ENCODE measurements around the gene B9D2. TPM values are rescaled to one million over a fixed set of nuclear protein-coding genes. Genes with fewer than 3 reads are reported as not detected.
"Not testable (repeated sequence)": the region's sequence is repeated elsewhere in the genome, so short reads cannot be mapped to it uniquely, and the experiment has no call there.

Gene B9D2
- total and polyA plus RNA-seq, 7 donors = 7.2 to 14.5 (median 10.1) TPM

- no peak overlapping the region for H3K4me3 ChIP-seq
- 69 to 79% methylated on average over 6 of the region's 6 CpGs for WGBS, 2 donors
- no peak for TF ChIP-seq POLR2AphosphoS5 (IDR thresholded peaks at IDR 0.05)
- no peak for TF ChIP-seq EP300 (IDR thresholded peaks at IDR 0.05)
- TF ChIP-seq CTCF (IDR thresholded peaks at IDR 0.05) = no peak
- no peak for TF ChIP-seq POLR2A (IDR thresholded peaks at IDR 0.05)
- intact Hi-C loops (cut with DNase I) = no loop called here
- H3K36me3 ChIP-seq = peaks cover 11 to 16% (median 11%) of the 10 kb centered on the region in 4 donors
- no peaks in the 10 kb centered on the region for H3K27me3 ChIP-seq
- DNase-seq = no peak
- no peak overlapping the region for H3K27ac ChIP-seq
- peaks cover 0 to 31% (median 26%) of the 10 kb centered on the region in 4 donors for H3K4me1 ChIP-seq
- H3K9me3 ChIP-seq = no peaks in the 10 kb centered on the region
These were observed 31.4 kb upstream of the B9D2 start for GRCh38 chr19:41395355-41395754.

- Histone ChIP-seq H3K4me3 (no peak overlapping the region), H3K27ac (no peak overlapping the region), H3K27me3 (no peaks in the 10 kb centered on the region), H3K4me1 (peaks cover 0 to 15% (median 11%) of the 10 kb centered on the region in 4 donors), H3K9me3 (no peaks in the 10 kb centered on the region), H3K36me3 (peaks cover 11 to 40% (median 12%) of the 10 kb centered on the region in 4 donors)
- DNase-seq = no peak
- intact Hi-C loops (cut with DNase I) = no loop called here
- TF ChIP-seq POLR2AphosphoS5 (IDR thresholded peaks at IDR 0.05) (no peak), EP300 (IDR thresholded peaks at IDR 0.05) (no peak)
- 86 to 90% methylated on average over 12 of the region's 12 CpGs for WGBS, 2 donors
These were observed 28.8 kb upstream of the B9D2 start for GRCh38 chr19:41392775-41393174.

GRCh38 chr19:41391618-41392017 is 27.7 kb upstream of the B9D2 start:
- DNase-seq = no peak
- WGBS, 2 donors = 87 to 89% methylated on average over 11 of the region's 11 CpGs
- Histone ChIP-seq H3K9me3 (no peaks in the 10 kb centered on the region), H3K27ac (no peak overlapping the region), H3K4me3 (no peak overlapping the region), H3K4me1 (peaks cover 0 to 10% (median 6%) of the 10 kb centered on the region in 4 donors), H3K36me3 (peaks cover 11 to 40% (median 12%) of the 10 kb centered on the region in 4 donors), H3K27me3 (no peaks in the 10 kb centered on the region)
- intact Hi-C loops (cut with DNase I) = no loop called here
- TF ChIP-seq POLR2AphosphoS5 (IDR thresholded peaks at IDR 0.05) (no peak), POLR2A (IDR thresholded peaks at IDR 0.05) (no peak), CTCF (IDR thresholded peaks at IDR 0.05) (no peak), EP300 (IDR thresholded peaks at IDR 0.05) (no peak)

- intact Hi-C loops (cut with DNase I) = no loop called here
- peaks cover 2 to 35% (median 8%) of the 10 kb centered on the region in 4 donors for H3K36me3 ChIP-seq
- TF ChIP-seq CTCF (IDR thresholded peaks at IDR 0.05) (no peak), POLR2AphosphoS5 (IDR thresholded peaks at IDR 0.05) (no peak), EP300 (IDR thresholded peaks at IDR 0.05) (no peak), POLR2A (IDR thresholded peaks at IDR 0.05) (no peak)
- H3K4me1 ChIP-seq = no peaks in the 10 kb centered on the region
- no peak overlapping the region for H3K4me3 ChIP-seq
- no peak overlapping the region for H3K27ac ChIP-seq
- no peaks in the 10 kb centered on the region for H3K9me3 ChIP-seq
- 95% methylated on average over 13 of the region's 13 CpGs for WGBS, 2 donors
- no peaks in the 10 kb centered on the region for H3K27me3 ChIP-seq
- no peak for DNase-seq
These were observed 22.5 kb upstream of the B9D2 start for GRCh38 chr19:41386442-41386841.

- Histone ChIP-seq H3K9me3 (no peaks in the 10 kb centered on the region), H3K36me3 (peaks cover 0 to 15% (median 0%) of the 10 kb centered on the region in 4 donors), H3K4me1 (no peaks in the 10 kb centered on the region), H3K27me3 (no peaks in the 10 kb centered on the region), H3K4me3 (no peak overlapping the region), H3K27ac (no peak overlapping the region)
- intact Hi-C loops (cut with DNase I) = no loop called here
- TF ChIP-seq CTCF (IDR thresholded peaks at IDR 0.05) = no peak
- no peak for TF ChIP-seq POLR2A (IDR thresholded peaks at IDR 0.05)
- no peak for TF ChIP-seq POLR2AphosphoS5 (IDR thresholded peaks at IDR 0.05)
- TF ChIP-seq EP300 (IDR thresholded peaks at IDR 0.05) = no peak
- DNase-seq = no peak
- 67 to 77% methylated on average over 5 of the region's 5 CpGs for WGBS, 2 donors
These were observed 20.4 kb upstream of the B9D2 start for GRCh38 chr19:41384351-41384750.

GRCh38 chr19:41381536-41381935 is 17.6 kb upstream of the B9D2 start:
- 92 to 95% methylated on average over 8 of the region's 8 CpGs for WGBS, 2 donors
- H3K4me3 ChIP-seq; DNase-seq; H3K27ac ChIP-seq; H3K36me3 ChIP-seq; H3K27me3 ChIP-seq; H3K9me3 ChIP-seq; intact Hi-C loops (cut with DNase I): not testable (repeated sequence)
- peaks cover 0 to 23% (median 12%) of the 10 kb centered on the region in 4 donors for H3K4me1 ChIP-seq
